Anterior cingulate cortex (tissue), 58 donors: Measurements from ENCODE around the gene TAS2R39.
"Not testable (repeated sequence)": the region's sequence is repeated elsewhere in the genome, so short reads cannot be mapped to it uniquely, and the experiment has no call there.

ENCODE experiments used
- DNase-seq, 58 donors: peaks; one replicate each; lab custom pipeline; 2025; lab: John Stamatoyannopoulos, UW

Gene TAS2R39

DNA sequence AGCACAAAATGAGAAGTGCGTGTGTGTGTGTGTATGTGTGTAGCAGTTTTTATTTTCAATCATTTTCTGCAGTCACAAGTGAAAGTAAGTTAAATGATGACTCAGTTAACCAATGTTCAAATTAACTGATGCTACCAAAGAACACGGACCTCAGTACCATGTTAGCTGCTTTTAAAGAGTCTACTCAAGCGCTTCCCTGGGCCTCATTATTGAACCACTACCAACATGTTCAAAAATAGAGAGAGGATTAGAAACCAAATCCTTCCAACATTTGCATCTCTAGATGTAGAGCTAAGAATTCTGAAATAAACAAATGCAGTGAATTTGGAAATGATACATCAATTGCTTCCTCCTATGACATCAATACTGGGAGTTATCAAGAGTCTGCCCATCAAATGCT lies at the start of gene TAS2R39:
Gene TAS2R39 (plus strand): TSS at position 396 of the 400 bp plus-strand sequence. CDS start 0 bp downstream, at position 396.
- DNase-seq, result no peak

DNA sequence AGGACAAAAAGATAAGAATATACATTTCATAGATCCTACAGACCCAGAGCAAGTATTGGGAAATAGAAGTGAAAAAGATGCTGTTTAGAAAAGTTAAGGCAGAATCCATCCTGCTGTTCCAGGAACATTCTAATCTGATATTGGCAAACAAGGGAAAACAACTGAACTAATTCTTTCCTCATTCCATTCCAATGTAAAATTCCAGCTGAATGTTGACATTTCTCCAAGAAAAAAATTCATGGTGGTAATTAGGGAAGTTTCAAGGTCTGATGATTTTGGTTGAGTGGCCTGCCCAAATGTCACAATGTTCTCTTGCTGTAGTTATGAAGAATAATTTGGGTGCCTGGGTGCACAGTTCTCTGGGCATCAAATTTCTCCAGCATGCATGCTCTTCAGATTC lies 36.1 kb upstream of the TAS2R39 start:
- DNase-seq, result no peak

DNA sequence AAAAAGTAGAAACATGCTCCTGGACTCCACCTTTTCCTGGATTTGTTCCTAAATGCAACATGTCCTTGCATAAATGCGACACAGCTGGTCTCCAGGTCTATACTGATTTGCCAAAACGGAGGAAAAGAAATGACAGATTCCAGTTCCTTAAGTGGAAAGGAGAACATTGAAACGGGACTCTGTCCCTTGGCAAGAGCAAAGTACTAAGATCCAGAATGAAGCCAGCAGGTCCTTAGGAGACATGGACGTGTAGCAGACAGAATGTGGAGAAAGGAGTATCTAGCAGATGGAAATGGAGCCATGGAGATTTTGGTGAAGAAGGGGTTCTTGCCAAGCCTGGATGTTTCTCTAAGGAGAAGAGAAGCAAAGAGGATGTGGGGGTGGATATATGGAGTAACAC lies 35.2 kb upstream of the TAS2R39 start:
- DNase-seq, result no peak

DNA sequence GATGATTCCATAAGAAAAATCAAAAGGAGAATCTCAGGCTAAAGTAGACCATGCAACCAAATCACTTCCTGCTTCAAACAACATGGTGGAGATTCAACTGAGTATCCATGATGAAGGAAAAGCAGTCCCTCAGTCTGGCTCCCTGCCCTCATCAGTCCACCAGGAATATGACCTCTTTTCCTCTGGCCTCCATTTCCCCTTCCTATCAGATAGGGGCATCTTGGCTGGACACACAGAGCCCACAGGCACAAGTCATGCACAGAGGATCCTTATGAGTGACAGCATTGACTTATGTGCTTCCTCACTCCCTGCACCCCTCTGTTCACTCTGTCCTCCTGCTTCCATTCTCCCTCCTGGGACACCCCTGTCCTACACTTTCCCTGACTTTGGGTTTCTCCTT lies 34.6 kb upstream of the TAS2R39 start:
- no peak for DNase-seq

DNA sequence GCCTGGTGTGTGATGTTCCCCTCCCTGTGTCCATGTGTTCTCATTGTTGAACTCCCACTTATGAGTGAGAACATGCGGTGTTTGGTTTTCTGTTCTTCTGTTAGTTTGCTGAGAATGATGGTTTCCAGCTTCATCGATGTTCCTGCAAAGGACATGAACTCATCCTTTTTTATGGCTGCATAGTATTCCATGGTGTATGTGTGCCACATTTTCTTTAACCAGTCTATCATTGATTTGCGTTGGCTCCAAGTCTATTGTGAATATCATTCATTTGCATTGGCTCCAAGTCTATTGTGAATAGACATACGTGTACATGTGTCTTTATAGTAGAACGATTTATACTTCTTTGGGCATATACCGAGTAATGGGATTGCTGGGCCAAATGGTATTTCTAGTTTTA lies 32.5 kb upstream of the TAS2R39 start:
- DNase-seq, result not testable (repeated sequence)

DNA sequence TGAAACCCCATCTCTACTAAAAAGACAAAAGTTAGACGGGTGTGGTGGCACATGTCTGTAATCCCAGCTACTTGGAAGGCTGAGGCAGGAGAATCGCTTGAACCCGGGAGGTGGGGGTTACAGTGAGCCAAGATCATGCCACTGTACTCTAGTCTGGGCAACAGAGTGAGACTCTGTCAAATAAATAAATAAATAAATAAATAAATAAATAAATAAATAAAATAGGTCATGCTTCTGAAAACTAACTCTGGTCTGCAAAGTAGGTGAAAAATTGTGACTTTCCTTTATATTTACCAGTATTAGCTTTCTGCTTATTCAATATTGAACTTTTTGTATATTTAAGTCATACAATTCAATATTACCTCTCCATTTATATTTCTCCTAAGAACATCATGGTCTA lies 24.6 kb upstream of the TAS2R39 start:
- DNase-seq, result not testable (repeated sequence)

DNA sequence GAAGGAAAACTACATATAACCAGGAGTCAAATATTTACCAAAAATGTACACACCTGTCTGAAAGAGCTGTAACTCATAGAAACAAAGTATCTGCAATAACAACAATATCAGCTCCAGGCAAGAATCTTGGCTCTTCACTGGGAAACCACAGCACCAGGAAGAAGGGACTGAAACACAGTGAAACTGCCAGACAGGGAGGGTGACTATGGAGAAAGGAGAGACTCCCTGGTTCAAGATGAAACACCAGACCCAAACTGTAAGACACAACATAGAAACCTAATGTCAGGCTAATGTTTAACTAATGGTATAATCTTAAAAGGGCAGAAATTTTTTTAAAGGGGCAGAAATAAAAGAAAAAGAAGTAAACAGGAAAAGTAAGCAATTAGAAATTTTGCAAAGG lies 11.5 kb upstream of the TAS2R39 start:
- no peak for DNase-seq

DNA sequence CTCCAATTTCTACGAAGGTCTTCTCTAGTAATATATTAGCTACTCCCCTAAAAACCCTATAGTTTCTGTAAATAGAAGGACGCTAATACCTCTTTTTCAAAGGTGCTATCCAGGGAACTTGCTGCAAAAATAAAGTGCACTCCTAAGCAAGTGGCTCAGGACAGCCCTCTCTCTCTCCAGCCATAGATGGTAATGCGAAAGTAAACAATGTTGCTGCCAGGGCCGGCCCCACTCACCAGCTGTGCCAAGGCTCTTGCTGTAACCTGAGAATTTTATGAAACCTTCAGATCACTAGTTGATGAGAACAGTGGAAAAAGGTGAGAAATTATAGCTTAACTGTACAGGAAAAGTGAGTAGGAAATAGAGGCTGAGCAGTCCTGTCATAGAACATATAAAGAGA lies 10.9 kb upstream of the TAS2R39 start:
- no peak for DNase-seq

DNA sequence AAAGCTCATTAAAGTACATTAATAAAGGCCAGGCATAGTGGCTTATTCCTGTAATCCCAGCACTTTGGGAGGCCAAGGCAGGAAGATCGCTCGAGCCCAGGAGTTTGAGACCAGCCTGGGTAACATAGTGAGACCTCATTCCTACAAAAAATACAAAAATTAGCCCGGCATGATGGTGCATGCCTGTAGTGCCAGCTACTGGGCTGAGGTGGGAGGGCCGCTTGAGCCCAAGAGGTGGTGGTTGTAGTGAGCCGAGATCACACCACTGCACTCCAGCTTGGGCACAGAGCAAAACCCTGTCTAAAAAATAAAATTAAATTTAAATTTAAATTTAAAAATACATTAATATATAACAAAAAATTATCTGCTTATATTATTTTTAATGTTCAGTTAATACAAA lies 7.1 kb upstream of the TAS2R39 start:
- DNase-seq, result no peak

DNA sequence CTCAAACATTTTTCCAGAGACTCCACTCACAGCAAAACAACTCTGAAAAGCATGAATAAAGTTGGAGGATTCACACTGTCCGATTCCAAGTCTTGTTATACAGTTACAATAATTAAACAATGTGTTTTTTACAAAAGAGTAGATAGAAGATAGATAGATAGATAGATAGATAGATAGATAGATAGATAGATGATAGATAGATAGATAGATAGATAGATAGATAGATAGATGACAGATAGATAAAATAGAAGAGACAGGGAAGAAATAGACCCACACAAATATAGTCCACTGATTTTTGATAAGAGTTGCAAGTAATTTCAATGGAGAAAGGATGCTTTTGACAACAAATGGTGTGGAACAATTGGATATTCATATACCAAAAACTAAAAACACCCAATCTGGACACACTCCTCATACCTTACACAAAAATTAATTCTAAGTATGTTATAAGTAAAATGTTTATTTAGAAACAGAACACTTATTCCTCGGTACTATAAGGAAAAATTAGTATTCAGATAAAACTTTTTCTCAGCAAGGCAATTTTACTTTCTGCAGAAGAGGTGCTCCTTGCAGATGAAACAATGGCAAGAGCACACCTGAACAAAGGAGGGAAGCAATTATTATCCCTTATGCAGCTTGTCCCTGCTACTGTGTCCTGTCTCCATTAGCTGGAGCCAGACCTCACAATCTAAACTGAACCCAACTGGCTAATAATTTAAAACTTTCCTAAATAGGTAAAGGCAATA lies 5.7 kb upstream of the TAS2R39 start:
- DNase-seq, result no peak

DNA sequence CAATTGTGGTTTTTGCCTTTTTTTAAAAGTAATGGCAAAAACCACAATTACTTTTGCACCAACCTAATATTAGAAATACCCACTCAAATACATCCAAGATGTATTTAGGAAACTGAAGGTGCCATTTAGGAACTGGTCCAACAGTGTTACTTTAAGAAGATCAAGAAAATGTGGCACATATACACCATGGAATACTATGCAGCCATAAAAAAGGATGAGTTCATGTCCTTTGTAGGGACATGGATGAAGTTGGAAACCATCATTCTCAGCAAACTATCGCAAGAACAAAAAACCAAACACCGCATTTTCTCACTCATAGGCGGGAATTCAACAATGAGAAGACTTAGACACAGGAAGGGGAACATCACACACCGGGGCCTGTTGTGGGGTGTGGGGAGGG lies 2.4 kb upstream of the TAS2R39 start:
- DNase-seq, result not testable (repeated sequence)

DNA sequence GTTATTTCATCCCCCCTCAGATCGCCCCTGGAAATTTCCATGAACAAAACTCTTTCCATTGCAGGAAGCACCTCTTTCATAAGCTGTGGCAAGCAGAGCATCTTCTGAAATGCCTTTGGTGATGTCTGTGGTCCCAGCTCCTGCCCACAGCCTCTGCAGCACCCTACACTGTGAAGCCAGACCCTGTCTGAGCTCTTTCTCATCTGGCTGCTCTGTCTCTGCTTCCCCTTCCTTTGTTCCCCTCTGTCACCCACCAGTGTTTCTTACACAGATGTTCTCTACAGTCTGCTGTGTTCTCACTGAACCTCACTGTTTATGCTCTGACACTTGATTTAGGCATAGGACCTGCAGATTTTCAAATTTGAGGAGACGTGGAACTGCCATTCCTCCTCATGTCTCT lies 1.9 kb upstream of the TAS2R39 start:
- no peak for DNase-seq

DNA sequence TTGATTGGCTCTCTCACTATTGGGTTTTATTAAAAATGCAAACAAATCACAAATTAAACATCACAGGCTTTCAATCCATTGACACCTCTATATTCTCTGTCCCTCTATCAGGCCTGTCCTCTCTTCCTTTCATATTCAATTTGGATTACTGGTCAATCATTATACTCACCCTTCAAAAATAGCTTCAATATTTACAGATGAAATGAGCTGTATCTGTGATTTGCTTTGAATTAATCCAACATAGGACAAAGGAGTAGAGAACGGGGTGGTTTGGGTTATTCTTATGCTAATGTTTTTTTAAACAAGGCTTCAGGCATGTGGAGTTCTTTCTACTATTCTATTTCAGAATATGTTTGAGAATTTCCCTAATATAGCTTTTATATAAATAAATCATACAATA lies 2.3 kb downstream of the TAS2R39 start:
- DNase-seq, result no peak

DNA sequence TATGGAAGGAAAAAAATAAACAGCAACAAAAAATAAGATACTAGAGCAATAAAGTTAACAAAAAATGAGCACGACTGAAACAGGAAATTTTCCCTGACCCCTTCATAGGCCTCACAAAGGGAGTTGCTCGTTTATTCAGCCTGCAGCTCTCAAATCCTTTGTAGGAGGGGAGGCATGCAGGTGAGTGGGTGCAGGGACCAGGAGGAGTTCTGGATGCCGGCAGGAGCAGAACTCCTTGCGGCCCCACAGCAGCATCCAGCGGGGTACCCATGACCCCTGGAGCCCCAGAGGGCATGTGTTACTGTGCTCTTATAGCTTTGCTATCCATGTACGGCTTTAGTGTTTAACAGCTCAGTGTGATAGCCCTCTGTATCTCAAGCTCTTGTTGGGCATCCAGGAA lies 5.8 kb downstream of the TAS2R39 start:
- no peak for DNase-seq

DNA sequence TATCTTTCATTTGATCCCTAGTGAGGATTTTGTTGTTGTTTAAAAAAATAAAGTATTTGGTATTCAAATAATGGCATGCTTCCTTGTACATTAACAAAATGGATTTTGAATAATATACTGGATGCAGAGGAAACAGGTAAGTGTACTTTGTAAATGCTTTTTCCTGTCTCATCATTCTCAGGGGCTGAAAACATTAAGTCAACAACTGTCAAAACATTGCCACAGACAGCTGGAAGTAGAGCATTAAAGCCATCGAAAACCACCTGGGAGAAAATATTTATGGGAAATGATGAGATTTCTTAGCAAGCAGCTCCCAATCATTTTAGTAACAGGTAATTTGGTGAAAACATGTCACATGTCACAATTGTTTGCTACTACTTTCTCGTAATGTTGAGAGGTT lies 10.7 kb downstream of the TAS2R39 start:
- DNase-seq, result no peak

DNA sequence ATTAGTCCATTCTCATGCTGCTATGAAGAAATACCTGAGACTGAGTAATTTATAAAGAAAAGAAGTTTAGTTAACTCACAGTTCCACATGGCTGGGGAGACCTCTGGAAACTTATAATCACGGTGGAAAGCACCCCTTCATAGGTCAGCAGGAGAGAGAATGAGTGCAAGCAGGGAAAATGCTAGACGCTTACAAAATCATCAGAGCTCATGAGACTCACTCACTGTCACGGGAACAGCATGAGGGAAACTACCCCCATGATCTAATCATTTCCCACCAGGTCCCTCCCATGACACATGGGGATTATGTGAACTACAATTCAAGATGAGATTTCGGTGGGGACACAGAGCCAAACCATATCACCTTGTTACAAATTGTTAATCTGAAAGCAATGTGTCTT lies 15.8 kb downstream of the TAS2R39 start:
- no peak for DNase-seq

DNA sequence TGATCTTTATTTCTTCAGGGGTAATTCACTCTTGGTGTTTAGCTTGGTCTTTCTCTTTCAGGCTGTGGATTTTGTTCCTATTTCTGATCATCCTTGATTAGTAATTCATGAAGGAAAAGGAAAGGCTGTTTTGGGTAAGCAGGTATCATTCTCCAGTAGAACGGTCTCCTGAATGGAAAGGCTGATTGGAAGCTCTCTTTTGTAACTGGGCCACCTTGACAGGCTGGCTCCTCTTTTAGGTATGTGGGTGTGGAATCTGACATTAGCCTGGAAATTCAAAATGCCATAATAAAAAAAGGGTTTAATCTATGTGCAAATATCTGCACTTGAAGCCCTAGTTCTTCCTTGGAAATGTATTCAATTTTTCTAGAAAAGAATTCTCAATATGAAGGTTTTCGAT lies 18.9 kb downstream of the TAS2R39 start:
- DNase-seq, result no peak

DNA sequence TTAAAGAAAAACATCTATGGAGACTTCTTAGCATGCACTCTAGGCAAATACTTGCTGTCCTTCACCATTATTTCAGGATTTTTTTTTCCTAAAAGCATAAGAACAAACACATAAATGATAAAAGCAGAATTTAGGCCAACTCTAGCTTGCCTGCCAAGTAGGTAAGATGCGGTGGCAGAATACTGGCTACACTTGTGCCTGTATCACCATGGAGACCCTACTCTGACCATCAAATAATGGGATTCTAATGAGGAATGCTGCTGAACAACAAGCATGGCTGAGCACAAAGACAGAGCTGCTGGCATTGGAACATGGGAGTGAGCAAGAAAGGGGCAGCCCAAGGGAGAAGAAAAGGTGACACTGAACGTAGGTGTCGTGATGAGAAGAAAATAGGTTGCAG lies 20.2 kb downstream of the TAS2R39 start:
- DNase-seq, result no peak

DNA sequence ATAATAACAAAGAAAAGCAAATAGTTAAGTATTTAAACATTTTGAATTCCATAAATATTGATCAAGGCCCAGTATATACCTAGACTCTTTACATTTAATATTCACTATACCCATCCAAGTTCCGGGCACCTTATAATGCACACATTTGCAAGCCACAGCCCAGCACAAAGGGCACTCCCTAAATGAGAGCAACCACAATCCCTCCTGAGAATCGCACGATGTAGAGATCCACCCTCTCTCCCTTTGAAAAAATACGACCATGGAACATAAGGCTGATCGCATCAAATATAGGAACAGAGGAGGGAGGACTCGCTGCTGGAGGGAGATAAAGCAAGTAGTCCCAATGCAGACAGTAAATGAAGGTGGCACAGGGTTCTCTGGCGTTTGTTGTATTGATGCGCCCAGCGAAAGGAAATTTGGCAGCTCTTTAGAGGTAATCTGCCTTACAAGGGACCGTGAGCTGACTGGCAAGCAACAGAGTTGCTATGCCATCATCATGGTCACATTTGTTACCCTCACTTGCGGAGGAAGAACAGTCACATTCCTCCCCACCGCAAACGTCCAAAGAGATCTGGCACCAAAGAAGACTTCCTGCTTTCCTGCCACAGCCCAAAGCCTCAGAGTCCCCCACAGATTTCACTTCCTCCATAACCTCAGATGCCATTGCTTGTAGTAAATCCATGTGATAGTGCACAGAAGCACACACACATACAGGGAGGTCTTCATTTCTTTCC lies 22.5 kb downstream of the TAS2R39 start:
- peak in 20 of 58 donors; percentile 6 to 42 (median 24) for DNase-seq

DNA sequence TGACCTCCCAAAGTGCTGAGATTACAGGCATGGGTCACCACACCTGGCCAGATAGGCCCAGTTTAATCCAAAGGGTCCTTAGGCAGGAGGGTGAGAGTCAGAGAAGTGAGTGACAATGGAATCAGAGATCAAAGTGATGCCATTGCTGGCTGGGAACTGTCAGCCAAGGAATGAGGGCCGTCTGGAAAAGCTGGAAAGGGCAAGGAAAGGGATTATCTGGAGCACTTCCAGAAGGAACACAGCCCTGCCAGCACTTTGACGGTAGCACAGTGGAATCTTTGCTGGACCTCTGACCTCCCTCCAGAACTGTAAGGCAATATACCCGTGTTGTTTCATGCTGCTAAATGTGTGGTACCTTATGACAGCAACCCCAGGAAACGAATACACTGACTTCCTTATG lies 27.3 kb downstream of the TAS2R39 start:
- no peak for DNase-seq

DNA sequence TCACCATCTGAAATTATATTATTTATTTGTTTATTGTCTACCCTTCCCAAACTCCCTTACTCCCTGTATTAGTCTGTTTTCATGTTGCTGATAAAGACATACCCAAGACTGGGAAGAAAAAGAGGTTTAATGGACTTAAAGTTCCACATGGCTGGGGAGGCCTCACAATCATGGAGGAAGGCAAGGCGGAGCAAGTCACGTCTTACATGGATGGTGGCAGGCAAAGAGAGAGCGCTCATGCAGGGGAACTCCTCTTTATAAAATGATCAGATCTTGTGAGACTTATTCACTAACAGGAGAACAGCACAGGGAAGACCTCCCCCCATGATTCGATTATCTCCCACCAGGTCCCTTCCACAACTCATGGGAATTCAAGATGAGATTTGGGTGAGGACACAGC lies 30.3 kb downstream of the TAS2R39 start:
- not testable (repeated sequence) for DNase-seq
